GM23338 (cell line): ENCODE data around the gene HOXA9. TPM values are rescaled to one million over a fixed set of nuclear protein-coding genes. Genes with fewer than 3 reads are reported as not detected.
A peak's percentile ranks its signal among the peaks of the same experiment; 100 is the strongest.

Experiments
- ATAC-seq: fragments of 200-7000 bp; cut with Tn5 transposase; 3 replicates; pipeline ENCODE4 v1.9.1; 2020
- DNase-seq: peaks from one replicate; pipeline ENCODE4 v3.0.0-alpha.2; 2015; ENCODE audit warnings: low spot score
- H2AFZ ChIP-seq: fragments of 200-600 bp; sonication (generic); 2 replicates; pipeline ENCODE4 v1.8.0; 2016; ENCODE audit warnings: antibody characterized with exemption, mild to moderate bottlenecking, moderate library complexity
- H3F3A ChIP-seq: fragments of 200-600 bp; sonication (generic); replicated peaks from 2 replicates; pipeline ENCODE4 v1.8.0; 2017; ENCODE audit warnings: antibody characterized with exemption, mixed run types, low read depth
- H3K27ac ChIP-seq: fragments of 200-600 bp; sonication (generic); 2 replicates; pipeline ENCODE4 v1.6.1; 2016; ENCODE audit warnings: low read depth
- H3K27me3 ChIP-seq: fragments of 200-600 bp; sonication (generic); 2 replicates; pipeline ENCODE4 v1.8.0; 2016; ENCODE audit warnings: mild to moderate bottlenecking, mixed run types, moderate library complexity; ENCODE audit not compliant: insufficient read depth
- H3K36me3 ChIP-seq: fragments of 200-600 bp; sonication (generic); 2 replicates; pipeline ENCODE4 v1.8.0; 2016; ENCODE audit warnings: mild to moderate bottlenecking; ENCODE audit not compliant: insufficient read depth
- H3K4me1 ChIP-seq: fragments of 200-600 bp; sonication (generic); 2 replicates; pipeline ENCODE4 v1.8.0; 2016; ENCODE audit warnings: mild to moderate bottlenecking, moderate library complexity; ENCODE audit not compliant: insufficient read depth
- H3K4me2 ChIP-seq: fragments of 200-600 bp; sonication (generic); 2 replicates; pipeline ENCODE4 v1.7.1; 2017; ENCODE audit warnings: mixed run types
- H3K4me3 ChIP-seq: fragments of 200-600 bp; sonication (generic); 2 replicates; pipeline ENCODE4 v1.6.1; 2016; ENCODE audit warnings: mixed run types
- H3K79me2 ChIP-seq: fragments of 200-600 bp; sonication (generic); replicated peaks from 2 replicates; pipeline ENCODE4 v1.8.0; 2017; ENCODE audit warnings: mild to moderate bottlenecking; ENCODE audit not compliant: insufficient read depth
- H3K9me2 ChIP-seq: fragments of 200-600 bp; sonication (generic); 2 replicates; pipeline ENCODE4 v1.8.0; 2017; ENCODE audit not compliant: insufficient read depth
- H4K20me1 ChIP-seq: fragments of 200-600 bp; sonication (generic); replicated peaks from 2 replicates; pipeline ENCODE4 v1.8.0; 2017; ENCODE audit warnings: mild to moderate bottlenecking; ENCODE audit not compliant: insufficient read depth
- H3K27ac Mint-ChIP-seq: 2 replicates; pipeline ENCODE4 v1.8.0; 2020; ENCODE audit warnings: inconsistent platforms, mild to moderate bottlenecking, moderate library complexity, mixed read lengths
- H3K27me3 Mint-ChIP-seq: 3 replicates; pipeline ENCODE4 v1.8.0; 2022; ENCODE audit warnings: low read depth, mild to moderate bottlenecking, moderate library complexity, mixed read lengths, inconsistent platforms; ENCODE audit not compliant: insufficient read depth, poor library complexity
- H3K36me3 Mint-ChIP-seq: 3 replicates; pipeline ENCODE4 v1.8.0; 2021; ENCODE audit warnings: low read depth, mild to moderate bottlenecking, inconsistent platforms, moderate library complexity, mixed read lengths
- H3K4me1 Mint-ChIP-seq: 3 replicates; pipeline ENCODE4 v1.8.0; 2020; ENCODE audit warnings: mild to moderate bottlenecking, inconsistent platforms, mixed read lengths
- H3K4me3 Mint-ChIP-seq: 3 replicates; pipeline ENCODE4 v1.8.0; 2021; ENCODE audit warnings: moderate library complexity, mild to moderate bottlenecking, inconsistent platforms, mixed read lengths
- H3K9me3 Mint-ChIP-seq: 3 replicates; pipeline ENCODE4 v1.8.0; 2020; ENCODE audit warnings: moderate library complexity, mild to moderate bottlenecking, inconsistent platforms, mixed read lengths
- CREB1 ChIP-seq: fragments of 250-450 bp; sonication (Bioruptor Pico); IDR thresholded peaks from 2 replicates; pipeline ENCODE4 v1.5.0; 2020; ENCODE audit warnings: low read depth, mild to moderate bottlenecking, moderate library complexity
- EZH2 ChIP-seq: fragments of 200-600 bp; sonication (generic); IDR thresholded peaks from one replicate; pipeline ENCODE4 v1.8.0; 2017; ENCODE audit warnings: antibody characterized with exemption, mild to moderate bottlenecking, low read depth; ENCODE audit not compliant: unreplicated experiment
- POLR2AphosphoS5 ChIP-seq: IDR thresholded peaks from 2 replicates; pipeline ENCODE4 v1.6.1; 2016; ENCODE audit warnings: antibody characterized with exemption, low read depth
- ZNF114 ChIP-seq: fragments of 250-450 bp; sonication (Bioruptor Pico); IDR thresholded peaks from 2 replicates; pipeline ENCODE4 v1.5.0; 2020; ENCODE audit warnings: mild to moderate bottlenecking, moderate library complexity
- polyA plus RNA-seq: library from polyadenylated mRNA; unstranded; fragments of >200 nt; fragmentation: Nextera tagmentation; extraction: Ambion mirVana; gene quantifications from 2 replicates; pipeline ENCODE4 v1.2.1, GENCODE V29; 2016
- total RNA-seq: library from RNA; depleted of rRNA; stranded (reverse); fragments of >200 nt; shearing (Covaris generic); gene quantifications from 2 replicates; pipeline ENCODE4 v1.2.3, GENCODE V29; 2014
- TF ChIP-seq, protein P1 (sequence below): IDR thresholded peaks from one replicate; pipeline ENCODE4 v1.6.1; 2018; ENCODE audit warnings: antibody characterized with exemption; ENCODE audit not compliant: unreplicated experiment

Gene HOXA9
- total and polyA plus RNA-seq, 2 experiments from 2014 or later, result not detected

DNA sequence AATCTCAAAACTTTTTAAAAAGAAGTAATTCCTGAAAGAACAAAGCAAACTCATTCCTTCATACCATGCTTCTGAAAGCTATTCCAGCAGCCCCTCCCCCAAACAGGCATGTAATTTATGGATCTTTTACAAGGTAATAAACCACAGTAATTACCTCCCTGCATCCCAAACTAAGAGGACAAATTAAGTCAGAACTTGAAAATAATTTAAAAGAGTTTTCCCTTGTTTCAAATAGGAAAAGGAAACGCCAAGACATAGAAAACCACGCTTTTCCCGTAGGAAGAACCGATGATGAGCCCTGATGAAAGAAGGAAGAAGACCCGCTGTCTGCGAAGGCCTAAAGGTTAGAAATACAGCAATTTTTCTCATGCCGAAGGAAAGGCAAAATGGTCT is 43.7 kb downstream of the HOXA9 start:
- H3K4me3 ChIP-seq, result no peak overlapping the region
- ATAC-seq, result no peak
- H3K4me1 Mint-ChIP-seq, result peaks cover 16% of the 10 kb centered on the region
- H3K4me2 ChIP-seq, result no peak overlapping the region; the same call in 1 of the 2 replicates
- H3K9me3 Mint-ChIP-seq, result peaks cover 6% of the 10 kb centered on the region; the same call in 1 of the 3 replicates
- peaks cover 24% of the 10 kb centered on the region for H3K4me1 ChIP-seq
- peaks cover 100% of the 10 kb centered on the region for H3K27me3 Mint-ChIP-seq
- H3K36me3 Mint-ChIP-seq, result no peaks in the 10 kb centered on the region
- TF ChIP-seq EZH2, result peak; percentile 90
- TF ChIP-seq CREB1 (CRISPR knock-in tag), result no peak
- H3K9me2 ChIP-seq, result no peaks in the 10 kb centered on the region
- H4K20me1 ChIP-seq, result peaks cover 65% of the 10 kb centered on the region
- peaks cover 49% of the 10 kb centered on the region for H3F3A ChIP-seq
- H3K27ac Mint-ChIP-seq, result no peak overlapping the region
- peaks cover 100% of the 10 kb centered on the region for H3K27me3 ChIP-seq
- no peaks in the 10 kb centered on the region for H3K36me3 ChIP-seq
- no peak overlapping the region for H3K27ac ChIP-seq
- DNase-seq, result no peak
- H3K79me2 ChIP-seq, result no peaks in the 10 kb centered on the region
- H3K4me3 Mint-ChIP-seq, result no peak overlapping the region
- no peak overlapping the region for H2AFZ ChIP-seq

DNA sequence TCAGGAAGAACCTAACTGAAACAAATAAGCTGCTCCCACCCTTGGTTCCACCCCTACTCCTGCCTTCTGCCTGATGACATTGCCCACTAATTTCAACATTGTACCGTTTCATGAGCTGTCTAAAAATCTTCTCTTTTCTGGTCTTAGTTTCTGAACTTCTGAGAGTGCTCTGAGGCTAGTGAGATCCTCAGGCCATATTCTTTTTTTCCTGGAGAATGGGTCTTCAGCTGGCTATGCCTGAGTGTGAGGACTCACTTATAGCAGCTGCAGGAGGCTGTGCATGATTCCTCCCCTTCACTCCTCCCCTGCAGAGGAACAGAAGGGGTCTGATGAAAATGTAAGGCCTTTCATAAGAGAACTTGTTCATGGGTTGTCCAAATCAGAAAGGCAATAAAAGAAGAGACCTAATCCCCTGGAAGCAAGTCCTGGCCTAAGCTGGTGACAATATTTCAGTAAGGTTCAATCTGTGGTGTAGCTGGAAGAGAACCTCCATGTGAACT is 45.9 kb downstream of the HOXA9 start:
- Histone ChIP-seq H3K27me3 (peaks cover 100% of the 10 kb centered on the region), H2AFZ (no peak overlapping the region), H3K27ac (no peak overlapping the region), H3K9me2 (no peaks in the 10 kb centered on the region), H3K4me2 (no peak overlapping the region), H3K4me1 (peaks cover 29% of the 10 kb centered on the region), H3K36me3 (no peaks in the 10 kb centered on the region), H3F3A (peaks cover 44% of the 10 kb centered on the region), H4K20me1 (peaks cover 68% of the 10 kb centered on the region), H3K4me3 (no peak overlapping the region), H3K79me2 (no peaks in the 10 kb centered on the region)
- Mint-ChIP-seq H3K4me1 (peaks cover 14% of the 10 kb centered on the region), H3K9me3 (peaks cover 10% of the 10 kb centered on the region; the same call in 1 of the 3 replicates), H3K27ac (no peak overlapping the region), H3K27me3 (peaks cover 100% of the 10 kb centered on the region), H3K36me3 (no peaks in the 10 kb centered on the region), H3K4me3 (no peak overlapping the region)
- no peak for DNase-seq
- TF ChIP-seq ZNF114 (no peak), EZH2 (peak; percentile 63)
- no peak for ATAC-seq

DNA sequence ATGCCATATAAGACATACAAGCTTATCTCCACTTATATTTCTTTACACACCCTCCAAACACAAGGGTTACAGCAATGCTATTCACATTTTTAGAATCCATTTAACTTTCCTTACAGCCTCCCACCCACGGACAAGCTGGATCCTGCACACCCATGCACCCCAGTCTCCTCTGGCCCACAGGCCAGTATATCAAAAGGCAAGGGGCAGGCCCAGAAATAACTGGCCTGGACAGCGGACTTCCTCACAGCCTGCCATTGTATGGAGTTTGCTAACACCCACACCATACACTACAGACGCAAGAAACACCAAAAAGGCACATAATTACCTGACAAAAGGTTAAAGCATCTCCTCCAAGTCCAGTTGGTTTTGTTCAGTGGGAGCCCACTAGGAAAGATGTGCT is 46.8 kb downstream of the HOXA9 start:
- TF ChIP-seq, protein P1, sequence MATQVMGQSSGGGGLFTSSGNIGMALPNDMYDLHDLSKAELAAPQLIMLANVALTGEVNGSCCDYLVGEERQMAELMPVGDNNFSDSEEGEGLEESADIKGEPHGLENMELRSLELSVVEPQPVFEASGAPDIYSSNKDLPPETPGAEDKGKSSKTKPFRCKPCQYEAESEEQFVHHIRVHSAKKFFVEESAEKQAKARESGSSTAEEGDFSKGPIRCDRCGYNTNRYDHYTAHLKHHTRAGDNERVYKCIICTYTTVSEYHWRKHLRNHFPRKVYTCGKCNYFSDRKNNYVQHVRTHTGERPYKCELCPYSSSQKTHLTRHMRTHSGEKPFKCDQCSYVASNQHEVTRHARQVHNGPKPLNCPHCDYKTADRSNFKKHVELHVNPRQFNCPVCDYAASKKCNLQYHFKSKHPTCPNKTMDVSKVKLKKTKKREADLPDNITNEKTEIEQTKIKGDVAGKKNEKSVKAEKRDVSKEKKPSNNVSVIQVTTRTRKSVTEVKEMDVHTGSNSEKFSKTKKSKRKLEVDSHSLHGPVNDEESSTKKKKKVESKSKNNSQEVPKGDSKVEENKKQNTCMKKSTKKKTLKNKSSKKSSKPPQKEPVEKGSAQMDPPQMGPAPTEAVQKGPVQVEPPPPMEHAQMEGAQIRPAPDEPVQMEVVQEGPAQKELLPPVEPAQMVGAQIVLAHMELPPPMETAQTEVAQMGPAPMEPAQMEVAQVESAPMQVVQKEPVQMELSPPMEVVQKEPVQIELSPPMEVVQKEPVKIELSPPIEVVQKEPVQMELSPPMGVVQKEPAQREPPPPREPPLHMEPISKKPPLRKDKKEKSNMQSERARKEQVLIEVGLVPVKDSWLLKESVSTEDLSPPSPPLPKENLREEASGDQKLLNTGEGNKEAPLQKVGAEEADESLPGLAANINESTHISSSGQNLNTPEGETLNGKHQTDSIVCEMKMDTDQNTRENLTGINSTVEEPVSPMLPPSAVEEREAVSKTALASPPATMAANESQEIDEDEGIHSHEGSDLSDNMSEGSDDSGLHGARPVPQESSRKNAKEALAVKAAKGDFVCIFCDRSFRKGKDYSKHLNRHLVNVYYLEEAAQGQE, result no peak
- no peak for TF ChIP-seq POLR2AphosphoS5
- TF ChIP-seq EZH2, result peak; percentile 60
- H3K27me3 Mint-ChIP-seq, result peaks cover 96% of the 10 kb centered on the region
- H3K9me2 ChIP-seq, result no peaks in the 10 kb centered on the region
- peaks cover 63% of the 10 kb centered on the region for H4K20me1 ChIP-seq
- H3K27ac ChIP-seq, result no peak overlapping the region
- DNase-seq, result no peak
- no peak overlapping the region for H3K4me3 Mint-ChIP-seq
- H3F3A ChIP-seq, result peaks cover 47% of the 10 kb centered on the region
- peaks cover 10% of the 10 kb centered on the region for H3K4me1 Mint-ChIP-seq
- no peak for ATAC-seq
- H3K27ac Mint-ChIP-seq, result no peak overlapping the region
- H3K4me1 ChIP-seq, result peaks cover 30% of the 10 kb centered on the region
- H3K79me2 ChIP-seq, result no peaks in the 10 kb centered on the region
- 0 out of 2 replicates have a peak overlapping the region, but pooled peaks have one; percentile 57 for H3K4me2 ChIP-seq
- no peak overlapping the region for H2AFZ ChIP-seq
- H3K36me3 Mint-ChIP-seq, result no peaks in the 10 kb centered on the region
- H3K4me3 ChIP-seq, result no peak overlapping the region
- H3K36me3 ChIP-seq, result no peaks in the 10 kb centered on the region
- peaks cover 97% of the 10 kb centered on the region for H3K27me3 ChIP-seq
- peaks cover 10% of the 10 kb centered on the region; the same call in 1 of the 3 replicates for H3K9me3 Mint-ChIP-seq
